C4-2B (cell line): ENCODE data around the gene HSD17B13.

ENCODE experiments used
- CTCF ChIP-seq: fragments of 450-650 bp; conservative IDR thresholded peaks from 2 replicates; pipeline ENCODE4 v1.5.1; 2017; ENCODE audit warnings: mild to moderate bottlenecking
- ZFX ChIP-seq: fragments of 450-650 bp; IDR thresholded peaks from 2 replicates; pipeline ENCODE4 v1.6.1; 2017

- TF ChIP-seq CTCF (no peak), ZFX (no peak)
Observed at GRCh38 chr4:87298362-87298761, 24.3 kb downstream of the HSD17B13 start.
